B cell (primary cell): ENCODE measurements around the gene FAM124A.

Source experiments
- EZH2 ChIP-seq: IDR thresholded peaks from 2 replicates; pipeline ENCODE4 v1.6.1; 2012; ENCODE audit warnings: borderline replicate concordance, low read depth, mild to moderate bottlenecking, moderate library complexity, low read length; ENCODE audit not compliant: insufficient read depth, poor library complexity, severe bottlenecking
- TF ChIP-seq, protein P1 (sequence below): fragments of 200-600 bp; IDR thresholded peaks from one replicate; pipeline ENCODE4 v1.8.0; 2022; ENCODE audit warnings: antibody characterized with exemption, mild to moderate bottlenecking

DNA sequence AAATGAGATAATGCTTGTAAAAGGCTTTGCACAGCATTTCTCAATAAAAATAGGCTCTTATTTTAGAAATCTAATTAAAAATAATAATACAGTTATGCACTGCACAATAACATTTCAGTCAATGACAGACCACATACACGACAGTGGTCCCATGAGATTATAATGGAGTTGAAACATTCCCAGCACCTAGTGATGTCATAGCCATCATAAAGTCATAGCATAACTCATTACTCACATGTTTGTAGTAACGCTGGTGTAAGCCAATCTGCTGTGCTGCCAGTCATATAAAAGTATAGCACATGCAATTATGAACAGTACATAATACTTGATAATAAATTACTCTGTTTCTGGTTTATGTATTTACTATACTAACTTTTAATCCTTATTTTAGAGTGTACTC is 104.6 kb downstream of the FAM124A start:
- TF ChIP-seq, protein P1, sequence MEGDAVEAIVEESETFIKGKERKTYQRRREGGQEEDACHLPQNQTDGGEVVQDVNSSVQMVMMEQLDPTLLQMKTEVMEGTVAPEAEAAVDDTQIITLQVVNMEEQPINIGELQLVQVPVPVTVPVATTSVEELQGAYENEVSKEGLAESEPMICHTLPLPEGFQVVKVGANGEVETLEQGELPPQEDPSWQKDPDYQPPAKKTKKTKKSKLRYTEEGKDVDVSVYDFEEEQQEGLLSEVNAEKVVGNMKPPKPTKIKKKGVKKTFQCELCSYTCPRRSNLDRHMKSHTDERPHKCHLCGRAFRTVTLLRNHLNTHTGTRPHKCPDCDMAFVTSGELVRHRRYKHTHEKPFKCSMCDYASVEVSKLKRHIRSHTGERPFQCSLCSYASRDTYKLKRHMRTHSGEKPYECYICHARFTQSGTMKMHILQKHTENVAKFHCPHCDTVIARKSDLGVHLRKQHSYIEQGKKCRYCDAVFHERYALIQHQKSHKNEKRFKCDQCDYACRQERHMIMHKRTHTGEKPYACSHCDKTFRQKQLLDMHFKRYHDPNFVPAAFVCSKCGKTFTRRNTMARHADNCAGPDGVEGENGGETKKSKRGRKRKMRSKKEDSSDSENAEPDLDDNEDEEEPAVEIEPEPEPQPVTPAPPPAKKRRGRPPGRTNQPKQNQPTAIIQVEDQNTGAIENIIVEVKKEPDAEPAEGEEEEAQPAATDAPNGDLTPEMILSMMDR, result no peak
- no peak for TF ChIP-seq EZH2
